Bronchial epithelial cell (primary cell): ENCODE measurements around the gene DGKZ. TPM values are rescaled to one million over a fixed set of nuclear protein-coding genes. Genes with fewer than 3 reads are reported as not detected.

ENCODE experiments used
- DNase-seq: peaks from one replicate; pipeline ENCODE4 v3.0.0-alpha.2; 2010; ENCODE audit warnings: low read depth
- FAIRE-seq: peaks from 2 replicates; lab custom pipeline; 2011; peaks lifted over from hg19 to GRCh38; lab: Jason Lieb, UNC
- H3K27me3 ChIP-seq: 2 replicates; pipeline ENCODE4 v1.5.1; 2011; ENCODE audit warnings: low read length; ENCODE audit not compliant: control insufficient read depth, insufficient read depth
- H3K36me3 ChIP-seq: 2 replicates; pipeline ENCODE4 v1.5.1; 2011; ENCODE audit warnings: low read length; ENCODE audit not compliant: control insufficient read depth, insufficient read depth
- H3K4me3 ChIP-seq: 2 replicates; pipeline ENCODE4 v1.5.1; 2011; ENCODE audit warnings: mild to moderate bottlenecking, low read depth, low read length, control low read depth
- total RNA-seq: library from RNA; depleted of rRNA; stranded (reverse); fragments of >200 nt; gene quantifications from 2 replicates; pipeline ENCODE4 v1.2.1, GENCODE V29; 2014
- TF ChIP-seq, protein P1 (sequence below): IDR thresholded peaks from 2 replicates; pipeline ENCODE4 v1.5.1; 2011; ENCODE audit warnings: mild to moderate bottlenecking, moderate library complexity, low read length, control low read depth, inconsistent platforms; ENCODE audit not compliant: insufficient read depth, severe bottlenecking

DGKZ gene
- total RNA-seq, 1 donor from 2014 or later = 30.5 TPM

DNA sequence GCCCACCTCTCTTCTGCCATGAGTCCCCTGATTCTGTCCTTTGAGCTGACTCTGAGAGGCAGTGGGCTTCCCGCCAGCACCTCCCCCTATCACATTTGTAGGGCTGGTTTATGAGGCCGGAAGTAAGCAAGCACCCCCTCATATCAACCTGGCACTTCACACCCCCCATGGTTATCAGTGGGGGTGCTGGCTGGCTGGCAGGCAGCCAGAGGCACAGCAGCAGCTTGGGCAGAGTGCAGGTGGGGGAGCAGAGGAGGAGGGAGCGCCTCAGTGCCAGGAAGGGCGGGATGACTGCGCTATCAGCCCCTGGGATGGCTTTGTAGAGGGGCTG is 67.2 kb downstream of the DGKZ start:
- H3K36me3 ChIP-seq = peaks cover 8% of the 10 kb centered on the region
- H3K27me3 ChIP-seq = no peaks in the 10 kb centered on the region
- TF ChIP-seq, protein P1, sequence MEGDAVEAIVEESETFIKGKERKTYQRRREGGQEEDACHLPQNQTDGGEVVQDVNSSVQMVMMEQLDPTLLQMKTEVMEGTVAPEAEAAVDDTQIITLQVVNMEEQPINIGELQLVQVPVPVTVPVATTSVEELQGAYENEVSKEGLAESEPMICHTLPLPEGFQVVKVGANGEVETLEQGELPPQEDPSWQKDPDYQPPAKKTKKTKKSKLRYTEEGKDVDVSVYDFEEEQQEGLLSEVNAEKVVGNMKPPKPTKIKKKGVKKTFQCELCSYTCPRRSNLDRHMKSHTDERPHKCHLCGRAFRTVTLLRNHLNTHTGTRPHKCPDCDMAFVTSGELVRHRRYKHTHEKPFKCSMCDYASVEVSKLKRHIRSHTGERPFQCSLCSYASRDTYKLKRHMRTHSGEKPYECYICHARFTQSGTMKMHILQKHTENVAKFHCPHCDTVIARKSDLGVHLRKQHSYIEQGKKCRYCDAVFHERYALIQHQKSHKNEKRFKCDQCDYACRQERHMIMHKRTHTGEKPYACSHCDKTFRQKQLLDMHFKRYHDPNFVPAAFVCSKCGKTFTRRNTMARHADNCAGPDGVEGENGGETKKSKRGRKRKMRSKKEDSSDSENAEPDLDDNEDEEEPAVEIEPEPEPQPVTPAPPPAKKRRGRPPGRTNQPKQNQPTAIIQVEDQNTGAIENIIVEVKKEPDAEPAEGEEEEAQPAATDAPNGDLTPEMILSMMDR = no peak
- no peak for FAIRE-seq
- H3K4me3 ChIP-seq = no peak overlapping the region
- DNase-seq = no peak

DNA sequence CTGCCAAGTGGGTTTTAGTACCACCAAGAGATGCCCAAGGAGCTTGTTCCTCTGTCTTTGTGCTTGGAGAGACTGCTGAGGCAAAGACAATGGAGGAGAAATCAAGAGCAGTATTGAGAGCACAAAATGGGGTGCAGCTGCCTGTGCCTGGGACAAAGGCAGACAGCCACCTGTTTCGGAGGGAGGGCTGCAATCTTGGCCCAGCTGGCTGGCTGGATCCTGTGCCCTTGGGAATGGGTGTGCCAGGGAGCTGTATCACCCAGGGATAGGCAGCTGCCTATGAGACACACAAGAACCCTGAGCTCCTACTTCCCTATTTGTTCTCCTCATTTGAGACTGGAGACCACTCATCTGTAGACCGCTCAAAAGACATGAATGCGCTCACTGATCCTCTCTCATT is 67.6 kb downstream of the DGKZ start:
- Histone ChIP-seq H3K36me3 (peaks cover 6% of the 10 kb centered on the region), H3K27me3 (no peaks in the 10 kb centered on the region), H3K4me3 (no peak overlapping the region)
- TF ChIP-seq, protein P1 = no peak
- DNase-seq (no peak), FAIRE-seq (no peak)

DNA sequence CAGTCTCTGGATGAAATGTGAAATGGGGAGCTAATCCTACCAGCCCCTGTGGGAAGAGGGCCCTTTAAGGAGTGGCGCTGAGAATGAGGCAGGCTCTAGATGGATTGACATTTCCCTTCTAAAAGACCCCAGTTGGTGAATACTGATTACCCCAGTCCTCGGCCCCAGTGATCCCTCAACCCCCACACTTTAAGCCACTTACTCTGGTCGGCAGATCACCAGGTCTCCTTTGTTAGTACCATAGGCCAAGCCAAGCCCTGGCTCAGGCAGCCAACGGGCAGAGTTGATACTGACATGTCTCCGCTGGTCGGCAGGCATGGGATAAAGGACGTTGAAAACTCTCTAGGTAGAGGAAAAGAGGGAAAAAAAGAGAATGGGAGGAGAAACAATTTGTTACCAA is 70.4 kb downstream of the DGKZ start:
- Histone ChIP-seq H3K4me3 (no peak overlapping the region), H3K36me3 (peaks cover 6% of the 10 kb centered on the region), H3K27me3 (no peaks in the 10 kb centered on the region)
- DNase-seq (no peak), FAIRE-seq (no peak)
- TF ChIP-seq, protein P1 = no peak

DNA sequence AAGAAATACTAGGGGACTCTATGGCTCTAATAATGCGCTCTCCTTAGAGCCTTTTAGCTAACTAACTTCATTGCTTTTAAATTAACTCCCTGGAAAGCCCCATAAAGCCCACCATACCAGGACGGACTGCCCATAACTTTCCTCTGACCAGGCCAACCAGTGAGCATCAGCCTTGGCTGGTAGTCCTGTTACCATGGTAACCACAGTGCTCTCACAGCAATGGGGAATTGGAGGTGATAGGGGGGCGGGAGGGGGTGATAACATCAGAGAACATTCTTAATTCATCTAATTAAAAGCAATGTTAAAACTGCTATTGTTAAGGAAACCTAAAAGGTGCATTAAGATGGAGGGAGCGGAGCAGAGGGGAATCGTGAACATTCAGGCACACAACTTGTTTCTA is 71.5 kb downstream of the DGKZ start:
- Histone ChIP-seq H3K27me3 (no peaks in the 10 kb centered on the region), H3K36me3 (peaks cover 6% of the 10 kb centered on the region), H3K4me3 (no peak overlapping the region)
- no peak for DNase-seq
- TF ChIP-seq, protein P1 = no peak
- FAIRE-seq = no peak

DNA sequence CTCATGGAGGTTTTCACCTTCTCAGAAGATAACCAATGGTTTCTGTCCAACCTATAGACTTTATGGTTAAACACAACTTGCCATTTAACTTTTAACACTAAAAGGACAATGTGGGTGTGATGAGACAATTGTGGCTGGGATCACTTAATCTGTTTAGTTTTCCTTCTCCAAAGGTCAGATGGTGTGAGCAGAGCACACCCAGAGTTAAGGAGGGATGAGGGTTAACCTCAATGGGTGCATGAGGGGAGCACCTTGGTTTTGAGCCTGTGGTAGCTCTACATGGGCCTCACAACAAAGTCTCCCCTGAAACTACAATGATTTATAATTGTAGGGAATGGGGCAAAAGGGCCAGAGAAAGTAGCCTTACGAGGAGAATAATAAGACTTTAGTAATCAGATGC is 73.2 kb downstream of the DGKZ start:
- Histone ChIP-seq H3K36me3 (no peaks in the 10 kb centered on the region), H3K4me3 (no peak overlapping the region), H3K27me3 (no peaks in the 10 kb centered on the region)
- FAIRE-seq (no peak), DNase-seq (no peak)
- TF ChIP-seq, protein P1 = no peak

DNA sequence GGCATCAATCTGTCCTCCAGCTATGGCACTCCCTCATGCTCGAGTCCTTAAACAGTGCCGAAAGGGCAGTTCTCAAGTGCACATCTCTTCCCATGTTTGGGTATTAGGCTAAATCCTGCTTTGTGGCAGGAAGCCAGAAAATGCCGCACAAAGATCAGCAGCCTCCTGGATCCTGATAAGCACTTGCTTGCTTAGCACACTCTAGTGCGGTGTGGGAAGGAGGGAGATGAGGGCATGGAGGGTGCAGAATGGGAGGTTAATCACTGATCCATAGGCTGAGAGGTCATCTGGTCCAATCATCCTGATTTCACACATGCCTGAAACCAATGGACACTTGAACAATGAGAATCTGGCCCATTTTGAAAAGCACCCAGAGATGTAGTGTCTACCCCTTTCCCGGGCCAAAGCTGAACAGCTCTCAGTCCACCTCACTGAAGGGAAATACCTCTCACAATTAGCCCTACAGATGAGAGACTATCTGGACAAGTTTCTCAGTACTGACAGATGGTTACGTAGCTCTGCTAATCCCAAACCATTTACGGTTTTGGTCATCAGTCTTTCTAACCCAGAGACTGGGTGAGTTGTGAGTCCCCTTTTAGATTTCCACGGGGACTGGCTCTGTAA is 74.1 kb downstream of the DGKZ start:
- no peaks in the 10 kb centered on the region for H3K36me3 ChIP-seq
- FAIRE-seq (peak; percentile 7), DNase-seq (no peak)
- TF ChIP-seq, protein P1 = no peak
- H3K27me3 ChIP-seq = no peaks in the 10 kb centered on the region
- no peak overlapping the region for H3K4me3 ChIP-seq
